SKM-1 (cell line): ENCODE measurements around the gene DNAJC13.

Experiments used
- DNase-seq: peaks from one replicate; lab custom pipeline; 2025; ENCODE audit not compliant: unreplicated experiment; lab: John Stamatoyannopoulos, UW

The DNAJC13 gene

GRCh38 chr3:132405609-132406299 lies 11.5 kb upstream of the DNAJC13 start:
- no peak for DNase-seq

DNA sequence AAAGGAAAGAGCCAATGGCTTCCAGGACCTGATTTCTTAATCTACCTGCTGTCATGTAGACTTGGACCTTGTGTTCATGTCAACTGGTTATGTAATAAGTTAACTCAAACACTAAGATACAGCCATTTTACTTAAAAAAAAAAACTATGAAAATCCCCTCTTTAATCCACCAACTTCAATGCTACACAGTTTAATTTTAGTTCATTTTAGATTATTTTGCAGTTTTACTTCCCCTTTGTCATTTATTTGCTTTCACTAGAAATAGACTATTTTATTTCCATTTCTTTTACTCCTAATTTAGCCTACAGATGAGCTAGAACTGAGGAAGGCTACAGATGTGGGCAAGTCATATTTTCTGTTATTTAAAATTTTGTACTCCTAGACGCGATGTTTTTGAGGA lies 10.7 kb upstream of the DNAJC13 start:
- DNase-seq = no peak

DNA sequence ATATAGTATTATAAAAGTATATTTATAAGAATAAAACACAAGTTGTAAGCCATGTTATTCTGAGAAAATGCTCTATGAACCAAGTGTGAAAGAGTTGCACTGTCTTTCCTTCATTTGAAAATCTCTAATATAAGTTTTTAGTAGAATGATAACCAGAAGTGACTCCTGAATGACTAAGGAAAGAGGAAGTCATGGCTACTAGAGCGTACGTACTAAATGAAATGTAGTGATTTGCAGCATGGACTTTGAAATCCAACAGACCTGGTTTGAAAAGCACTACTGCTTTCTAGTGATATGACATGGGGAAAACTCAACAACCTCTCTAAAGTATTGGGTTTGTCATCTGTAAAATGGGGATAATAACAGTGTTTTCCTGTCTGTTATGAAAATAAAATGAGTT lies 10.3 kb upstream of the DNAJC13 start:
- DNase-seq = no peak

DNA sequence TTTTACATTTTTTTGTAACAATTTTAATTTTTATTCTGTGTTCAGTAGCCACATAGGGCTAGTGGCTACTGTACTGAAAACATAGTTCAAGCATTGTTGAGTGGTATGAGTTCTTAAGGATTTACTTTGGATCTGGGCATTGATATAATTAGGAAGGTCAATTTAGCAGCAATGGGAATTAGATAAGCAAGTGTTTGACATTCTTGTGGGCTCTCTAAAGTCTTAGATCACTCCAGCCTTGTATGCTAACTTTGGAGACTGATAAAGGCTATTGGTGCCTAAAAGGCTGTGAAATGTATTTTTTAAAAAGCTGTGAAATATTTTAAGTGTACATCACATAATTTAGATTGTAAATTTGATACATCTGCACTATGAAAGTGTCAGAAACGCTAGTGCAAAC lies 2.5 kb upstream of the DNAJC13 start:
- no peak for DNase-seq

DNA sequence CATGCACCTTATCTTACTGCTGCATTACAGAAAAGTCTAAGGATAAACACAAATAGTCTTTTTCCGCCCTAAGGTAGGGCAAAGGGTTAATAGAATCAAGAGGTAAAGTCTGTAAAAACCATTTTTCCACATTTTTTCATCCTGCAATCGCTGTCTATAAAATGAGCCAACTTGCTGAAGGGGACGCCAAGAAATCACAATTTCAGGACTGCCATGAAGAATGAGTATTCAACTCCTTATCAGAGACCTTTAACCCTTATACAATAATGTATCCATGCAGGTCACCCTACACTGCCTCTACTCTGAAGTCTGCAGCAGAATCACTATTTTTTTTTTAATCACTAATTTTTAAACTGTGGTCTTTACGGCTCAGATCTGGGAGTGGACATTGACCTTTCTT lies 1.1 kb upstream of the DNAJC13 start:
- DNase-seq = no peak

GRCh38 chr3:132417695-132418411 lies 551 bp downstream of the DNAJC13 start:
- DNase-seq = peak; percentile 43

GRCh38 chr3:132418916-132419315 lies 1.6 kb downstream of the DNAJC13 start:
- DNase-seq = peak; percentile 38

DNA sequence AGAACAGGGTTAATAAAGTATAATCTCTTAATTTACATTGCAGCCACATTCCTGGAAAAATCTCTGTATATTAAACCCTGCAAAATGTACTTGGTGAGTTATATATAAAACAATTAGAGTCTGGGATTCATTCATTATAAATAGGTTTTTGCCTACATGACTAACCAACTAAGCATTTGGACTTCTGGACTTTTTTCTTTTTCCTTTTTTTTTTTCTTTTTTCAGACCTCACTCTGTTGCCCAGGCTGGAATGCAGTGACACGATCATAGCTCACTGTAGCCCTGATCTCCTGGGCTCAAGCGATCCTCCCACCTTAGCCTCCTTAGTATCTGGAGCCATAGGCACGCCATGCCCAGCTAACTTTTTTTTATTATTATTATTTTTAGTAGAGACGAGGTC lies 4.5 kb downstream of the DNAJC13 start:
- no peak for DNase-seq

DNA sequence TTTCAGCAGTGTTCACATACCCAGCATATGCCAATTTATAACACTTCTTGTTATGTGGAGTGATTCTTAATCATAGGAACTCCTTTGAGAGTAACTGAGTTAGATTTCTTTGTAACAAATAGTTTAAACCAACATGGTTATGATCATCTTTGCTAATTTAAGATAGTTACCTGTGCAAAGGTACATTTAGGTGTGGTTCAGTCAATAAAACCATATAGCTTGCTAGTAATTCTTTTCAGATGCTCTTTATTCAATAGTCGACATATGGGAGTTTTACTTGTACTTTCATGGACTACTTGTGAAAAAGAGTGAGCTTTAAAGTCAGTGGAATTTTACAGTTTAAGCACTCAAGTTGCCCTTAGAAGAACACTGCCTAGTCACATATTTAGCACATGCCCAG lies 5.2 kb downstream of the DNAJC13 start:
- DNase-seq = no peak

DNA sequence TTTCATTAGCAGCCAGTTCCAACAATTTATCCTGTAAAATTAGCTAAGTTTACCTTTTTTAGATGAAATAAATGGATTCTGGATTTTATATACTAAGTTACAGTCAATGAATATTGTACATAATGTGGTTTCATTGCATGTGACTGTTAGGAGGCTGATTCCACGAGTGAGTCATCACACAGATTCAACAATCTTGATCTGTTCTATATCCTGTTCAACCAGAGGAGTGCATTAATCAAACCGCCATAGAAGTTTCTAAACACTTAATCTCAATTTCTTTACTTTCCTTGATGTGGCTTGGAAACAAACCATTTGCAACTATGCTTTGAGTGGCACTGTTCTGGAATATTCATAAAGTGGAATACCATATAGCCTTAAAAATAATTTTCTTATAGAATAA lies 15.3 kb downstream of the DNAJC13 start:
- DNase-seq = no peak

DNA sequence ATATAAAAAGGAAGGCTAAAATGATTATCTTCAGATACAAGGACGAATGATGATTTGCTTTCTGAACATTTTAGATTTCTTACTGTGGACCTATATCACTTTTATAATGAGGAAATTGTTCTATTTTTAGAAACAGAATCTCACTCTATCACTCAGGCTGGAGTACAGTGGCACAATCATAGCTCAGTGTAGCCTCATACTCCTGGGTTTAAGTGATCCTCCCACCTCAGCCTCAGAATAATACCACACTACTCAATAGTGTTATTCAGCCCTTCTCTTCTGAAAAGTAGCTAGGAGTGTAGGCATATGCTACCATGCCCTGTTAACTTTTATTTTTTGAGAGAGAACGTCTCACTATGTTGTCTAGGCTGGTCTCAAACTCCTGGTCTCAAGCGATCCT lies 15.8 kb downstream of the DNAJC13 start:
- DNase-seq = no peak

DNA sequence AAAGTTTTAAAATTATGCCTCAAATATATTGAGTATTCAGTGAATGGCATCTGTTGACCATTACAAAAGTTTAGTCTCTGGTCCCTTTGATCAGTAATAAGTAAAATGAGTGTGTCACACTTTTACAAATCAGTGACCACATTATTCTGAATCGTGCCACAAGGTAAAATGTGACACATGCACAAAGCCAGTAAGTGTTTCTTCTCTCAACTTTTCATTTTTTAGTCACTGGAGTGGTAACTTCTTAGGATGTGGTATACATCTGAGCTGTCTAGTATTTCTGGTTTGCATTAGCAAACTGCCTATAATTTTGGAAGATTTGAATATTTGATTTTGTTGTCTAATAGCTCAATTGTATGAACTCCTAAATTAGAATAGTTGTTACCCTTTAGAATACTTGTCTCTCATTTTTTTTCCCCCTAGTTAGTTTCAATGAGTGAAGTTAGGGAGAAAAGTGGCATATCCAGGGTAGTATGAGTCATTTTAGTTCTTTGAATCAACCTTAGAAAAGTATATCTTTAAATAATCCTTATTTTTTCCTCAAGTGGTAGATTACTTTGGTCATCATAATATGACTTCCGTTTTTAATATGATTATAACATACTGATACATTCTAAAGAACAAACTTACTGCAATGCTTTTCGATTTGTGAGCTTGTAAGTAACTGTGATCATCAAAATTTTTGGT lies 18.1 kb downstream of the DNAJC13 start:
- no peak for DNase-seq

GRCh38 chr3:132435911-132436425 lies 18.7 kb downstream of the DNAJC13 start:
- no peak for DNase-seq

DNA sequence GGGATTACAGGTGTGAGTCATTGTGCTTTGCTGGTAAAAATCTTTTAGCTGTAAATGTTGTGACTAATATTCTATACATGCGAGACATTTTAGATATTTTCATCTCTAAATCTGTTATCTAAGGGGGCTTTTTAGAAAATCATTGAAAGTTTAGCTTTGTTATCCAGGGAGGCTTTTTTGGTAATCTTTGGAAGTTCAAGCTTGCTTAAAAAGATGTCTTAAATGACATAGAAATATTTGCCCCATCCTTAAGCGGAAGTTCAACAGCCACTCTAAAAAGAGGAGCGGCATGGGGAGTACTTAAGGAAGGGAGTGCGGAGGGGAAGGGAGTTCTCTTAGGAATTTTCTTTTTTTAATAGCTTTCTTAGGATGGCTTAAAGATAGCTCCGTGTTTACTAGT lies 26.1 kb downstream of the DNAJC13 start:
- DNase-seq = no peak

- DNase-seq = no peak
These were observed 27.1 kb downstream of the DNAJC13 start for GRCh38 chr3:132444383-132444782.

DNA sequence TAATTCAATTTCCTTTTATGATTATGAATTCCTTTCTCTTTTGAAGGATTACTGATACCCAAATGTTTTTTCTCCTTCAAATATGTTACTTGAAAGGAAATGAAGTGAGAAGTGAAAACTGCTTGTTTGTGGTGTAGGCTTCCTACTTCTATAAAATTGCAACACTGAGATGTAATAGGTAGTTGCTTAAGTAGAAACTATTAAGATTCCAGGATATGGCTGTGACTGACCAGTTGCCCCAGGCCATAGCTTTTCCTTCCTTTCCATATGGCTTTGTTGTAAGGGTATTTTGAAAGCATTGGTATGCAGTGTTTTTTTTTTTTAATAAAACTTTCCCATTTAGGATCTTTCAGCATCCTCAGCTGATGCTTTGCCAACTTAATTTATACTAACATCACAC lies 28.5 kb downstream of the DNAJC13 start:
- no peak for DNase-seq

GRCh38 chr3:132448216-132448961 lies 31.1 kb downstream of the DNAJC13 start:
- DNase-seq = no peak

GRCh38 chr3:132456136-132456535 lies 38.8 kb downstream of the DNAJC13 start:
- DNase-seq = no peak

DNA sequence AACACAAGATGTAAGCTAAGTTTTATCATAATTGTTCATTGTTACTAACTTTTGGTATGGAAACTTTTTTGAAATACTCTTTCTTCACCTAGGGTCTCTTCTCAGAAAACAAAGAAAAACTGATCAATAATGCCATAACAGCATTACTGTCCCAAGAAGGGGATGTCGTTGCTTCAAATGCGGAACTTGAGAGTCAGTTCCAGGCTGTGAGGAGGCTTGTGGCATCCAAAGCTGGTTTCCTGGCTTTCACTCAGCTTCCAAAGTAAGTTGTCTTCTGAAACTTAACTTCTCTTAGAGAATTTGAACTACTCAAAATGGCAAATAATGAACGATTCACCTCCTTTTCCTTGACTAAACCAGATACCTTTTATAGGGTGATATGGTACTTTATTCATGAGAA lies 39.3 kb downstream of the DNAJC13 start:
- DNase-seq = no peak

GRCh38 chr3:132457286-132457685 lies 40.0 kb downstream of the DNAJC13 start:
- DNase-seq = no peak

GRCh38 chr3:132459551-132459950 lies 42.2 kb downstream of the DNAJC13 start:
- DNase-seq = no peak
